Measurements from ENCODE around the gene TMED5.

TMED5 gene

GRCh38 chr1:93132638-93133037, 47.6 kb downstream of the TMED5 start:
- TF ChIP-seq EGR1 (IDR thresholded peaks at IDR 0.05) = no peak
- TF ChIP-seq, protein P1, sequence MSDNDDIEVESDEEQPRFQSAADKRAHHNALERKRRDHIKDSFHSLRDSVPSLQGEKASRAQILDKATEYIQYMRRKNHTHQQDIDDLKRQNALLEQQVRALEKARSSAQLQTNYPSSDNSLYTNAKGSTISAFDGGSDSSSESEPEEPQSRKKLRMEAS (IDR thresholded peaks at IDR 0.05) = no peak
- no peak for TF ChIP-seq FOXM1 (IDR thresholded peaks at IDR 0.05; ENCODE audit: borderline replicate concordance, low read depth)
- no peak for TF ChIP-seq CREB1 (IDR thresholded peaks at IDR 0.05; ENCODE audit: low read depth)
- no peak for TF ChIP-seq RAD21 (IDR thresholded peaks at IDR 0.05; ENCODE audit: low read depth)
- TF ChIP-seq EP300 (IDR thresholded peaks at IDR 0.05; ENCODE audit: borderline replicate concordance) = no peak
- no peak for TF ChIP-seq USF1 (IDR thresholded peaks at IDR 0.05)
- TF ChIP-seq CEBPB (IDR thresholded peaks at IDR 0.05) = no peak
- no peak for TF ChIP-seq ZBTB7A (IDR thresholded peaks at IDR 0.05; ENCODE audit: low read depth)
- no peak for TF ChIP-seq NFIC (IDR thresholded peaks at IDR 0.05)
- TF ChIP-seq, protein P2, sequence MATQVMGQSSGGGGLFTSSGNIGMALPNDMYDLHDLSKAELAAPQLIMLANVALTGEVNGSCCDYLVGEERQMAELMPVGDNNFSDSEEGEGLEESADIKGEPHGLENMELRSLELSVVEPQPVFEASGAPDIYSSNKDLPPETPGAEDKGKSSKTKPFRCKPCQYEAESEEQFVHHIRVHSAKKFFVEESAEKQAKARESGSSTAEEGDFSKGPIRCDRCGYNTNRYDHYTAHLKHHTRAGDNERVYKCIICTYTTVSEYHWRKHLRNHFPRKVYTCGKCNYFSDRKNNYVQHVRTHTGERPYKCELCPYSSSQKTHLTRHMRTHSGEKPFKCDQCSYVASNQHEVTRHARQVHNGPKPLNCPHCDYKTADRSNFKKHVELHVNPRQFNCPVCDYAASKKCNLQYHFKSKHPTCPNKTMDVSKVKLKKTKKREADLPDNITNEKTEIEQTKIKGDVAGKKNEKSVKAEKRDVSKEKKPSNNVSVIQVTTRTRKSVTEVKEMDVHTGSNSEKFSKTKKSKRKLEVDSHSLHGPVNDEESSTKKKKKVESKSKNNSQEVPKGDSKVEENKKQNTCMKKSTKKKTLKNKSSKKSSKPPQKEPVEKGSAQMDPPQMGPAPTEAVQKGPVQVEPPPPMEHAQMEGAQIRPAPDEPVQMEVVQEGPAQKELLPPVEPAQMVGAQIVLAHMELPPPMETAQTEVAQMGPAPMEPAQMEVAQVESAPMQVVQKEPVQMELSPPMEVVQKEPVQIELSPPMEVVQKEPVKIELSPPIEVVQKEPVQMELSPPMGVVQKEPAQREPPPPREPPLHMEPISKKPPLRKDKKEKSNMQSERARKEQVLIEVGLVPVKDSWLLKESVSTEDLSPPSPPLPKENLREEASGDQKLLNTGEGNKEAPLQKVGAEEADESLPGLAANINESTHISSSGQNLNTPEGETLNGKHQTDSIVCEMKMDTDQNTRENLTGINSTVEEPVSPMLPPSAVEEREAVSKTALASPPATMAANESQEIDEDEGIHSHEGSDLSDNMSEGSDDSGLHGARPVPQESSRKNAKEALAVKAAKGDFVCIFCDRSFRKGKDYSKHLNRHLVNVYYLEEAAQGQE (IDR thresholded peaks at IDR 0.05; ENCODE audit: low read depth) = no peak
- TF ChIP-seq TCF12 (IDR thresholded peaks at IDR 0.05; ENCODE audit: low read depth) = no peak
- no peak for TF ChIP-seq TAF1 (IDR thresholded peaks at IDR 0.05; ENCODE audit: low read depth)
- no peak for TF ChIP-seq TEAD4 (IDR thresholded peaks at IDR 0.05)
- no peak for TF ChIP-seq YY1 (IDR thresholded peaks at IDR 0.05; ENCODE audit: low read depth)

- TF ChIP-seq USF1 (IDR thresholded peaks at IDR 0.05) (no peak), ZBTB7A (IDR thresholded peaks at IDR 0.05; ENCODE audit: low read depth) (no peak), TEAD4 (IDR thresholded peaks at IDR 0.05) (no peak), FOXM1 (IDR thresholded peaks at IDR 0.05; ENCODE audit: borderline replicate concordance, low read depth) (no peak), CREB1 (IDR thresholded peaks at IDR 0.05; ENCODE audit: low read depth) (no peak), EGR1 (IDR thresholded peaks at IDR 0.05) (no peak)
- TF ChIP-seq, protein P1 (IDR thresholded peaks at IDR 0.05) = no peak
- TF ChIP-seq, protein P2 (IDR thresholded peaks at IDR 0.05; ENCODE audit: low read depth) = no peak
Measured at GRCh38 chr1:93129507-93130099, 50.6 kb downstream of the TMED5 start.

DNA sequence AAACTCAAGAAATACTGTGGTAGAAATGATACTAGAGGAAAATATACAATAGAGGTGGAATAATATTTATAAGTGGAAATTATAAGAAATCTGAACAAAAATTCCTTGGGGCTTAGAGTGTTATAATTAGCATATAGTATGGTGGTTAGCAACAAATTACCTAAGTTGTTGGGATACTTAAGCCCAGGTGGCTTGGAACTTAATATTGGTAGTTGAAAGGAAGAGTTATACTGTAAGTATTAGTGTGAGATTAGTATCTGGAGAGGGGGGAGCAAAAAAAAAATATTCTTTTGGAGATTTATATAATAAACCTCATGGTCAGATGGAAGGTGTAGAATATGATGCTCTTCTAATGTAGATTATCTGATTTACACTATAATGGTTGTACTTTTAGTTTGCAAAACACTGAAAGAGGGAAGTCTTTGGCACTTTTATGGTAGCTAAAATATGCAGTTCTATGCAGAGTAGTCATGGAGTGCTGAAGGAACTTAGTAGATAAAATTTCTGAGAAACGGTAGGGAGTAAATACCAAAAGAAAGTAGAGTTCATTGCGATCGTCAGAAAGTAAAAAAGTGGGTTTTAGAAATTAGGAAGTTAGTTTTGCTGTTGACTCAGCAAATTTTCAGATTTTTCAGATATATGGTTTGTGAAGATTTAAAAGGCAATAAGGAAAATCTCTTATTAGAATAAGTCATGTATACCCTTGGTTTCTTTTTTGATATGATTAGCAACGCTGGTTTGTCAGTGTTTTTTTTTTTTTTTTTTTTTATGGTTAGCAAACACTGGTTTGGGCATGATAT, 55.5 kb downstream of the TMED5 start:
- TF ChIP-seq TAF1 (IDR thresholded peaks at IDR 0.05; ENCODE audit: low read depth) = no peak
- TF ChIP-seq, protein P1 (IDR thresholded peaks at IDR 0.05) = no peak
- no peak for TF ChIP-seq TEAD4 (IDR thresholded peaks at IDR 0.05)
- TF ChIP-seq CEBPB (IDR thresholded peaks at IDR 0.05) = no peak
- TF ChIP-seq RAD21 (IDR thresholded peaks at IDR 0.05; ENCODE audit: low read depth) = no peak
- TF ChIP-seq NFIC (IDR thresholded peaks at IDR 0.05) = no peak
- TF ChIP-seq YY1 (IDR thresholded peaks at IDR 0.05; ENCODE audit: low read depth) = no peak

- TF ChIP-seq CEBPB (IDR thresholded peaks at IDR 0.05) (no peak), TCF12 (IDR thresholded peaks at IDR 0.05; ENCODE audit: low read depth) (no peak), NFIC (IDR thresholded peaks at IDR 0.05) (no peak), EGR1 (IDR thresholded peaks at IDR 0.05) (no peak), EP300 (IDR thresholded peaks at IDR 0.05; ENCODE audit: borderline replicate concordance) (no peak), RAD21 (IDR thresholded peaks at IDR 0.05; ENCODE audit: low read depth) (no peak), USF1 (IDR thresholded peaks at IDR 0.05) (no peak), FOXM1 (IDR thresholded peaks at IDR 0.05; ENCODE audit: borderline replicate concordance, low read depth) (no peak), TAF1 (IDR thresholded peaks at IDR 0.05; ENCODE audit: low read depth) (no peak), YY1 (IDR thresholded peaks at IDR 0.05; ENCODE audit: low read depth) (no peak), CREB1 (IDR thresholded peaks at IDR 0.05; ENCODE audit: low read depth) (no peak), ZBTB7A (IDR thresholded peaks at IDR 0.05; ENCODE audit: low read depth) (no peak), TEAD4 (IDR thresholded peaks at IDR 0.05) (no peak)
- TF ChIP-seq, protein P2 (IDR thresholded peaks at IDR 0.05; ENCODE audit: low read depth) = no peak
- TF ChIP-seq, protein P1 (IDR thresholded peaks at IDR 0.05) = no peak
Measured at GRCh38 chr1:93123201-93123783, 56.9 kb downstream of the TMED5 start.

Measured in Ishikawa (cell line).